ENCODE measurements around the gene HPCA. TPM values are rescaled to one million over a fixed set of nuclear protein-coding genes. Genes with fewer than 3 reads are reported as not detected.

Gene HPCA
- total RNA-seq, 2 donors from 2014 or later: 1.6 to 3.0 TPM

- Histone ChIP-seq H3K27ac (no peak overlapping the region), H3K4me1 (no peaks in the 10 kb centered on the region), H3K9me3 (no peaks in the 10 kb centered on the region), H3K4me3 (no peak overlapping the region), H3K9ac (ENCODE audit: low read depth in 2 of 2, low read length in 2 of 2) (no peak overlapping the region), H3K36me3 (no peaks in the 10 kb centered on the region), H3K27me3 (no peaks in the 10 kb centered on the region)
- TF ChIP-seq, protein P1, sequence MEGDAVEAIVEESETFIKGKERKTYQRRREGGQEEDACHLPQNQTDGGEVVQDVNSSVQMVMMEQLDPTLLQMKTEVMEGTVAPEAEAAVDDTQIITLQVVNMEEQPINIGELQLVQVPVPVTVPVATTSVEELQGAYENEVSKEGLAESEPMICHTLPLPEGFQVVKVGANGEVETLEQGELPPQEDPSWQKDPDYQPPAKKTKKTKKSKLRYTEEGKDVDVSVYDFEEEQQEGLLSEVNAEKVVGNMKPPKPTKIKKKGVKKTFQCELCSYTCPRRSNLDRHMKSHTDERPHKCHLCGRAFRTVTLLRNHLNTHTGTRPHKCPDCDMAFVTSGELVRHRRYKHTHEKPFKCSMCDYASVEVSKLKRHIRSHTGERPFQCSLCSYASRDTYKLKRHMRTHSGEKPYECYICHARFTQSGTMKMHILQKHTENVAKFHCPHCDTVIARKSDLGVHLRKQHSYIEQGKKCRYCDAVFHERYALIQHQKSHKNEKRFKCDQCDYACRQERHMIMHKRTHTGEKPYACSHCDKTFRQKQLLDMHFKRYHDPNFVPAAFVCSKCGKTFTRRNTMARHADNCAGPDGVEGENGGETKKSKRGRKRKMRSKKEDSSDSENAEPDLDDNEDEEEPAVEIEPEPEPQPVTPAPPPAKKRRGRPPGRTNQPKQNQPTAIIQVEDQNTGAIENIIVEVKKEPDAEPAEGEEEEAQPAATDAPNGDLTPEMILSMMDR (IDR thresholded peaks at IDR 0.05): no peak
- DNase-seq: no peak
- intact Hi-C loops (cut with DNase I): loop anchor here (10.0 kb wide), 1 partner anchor 155 kb away; the partner anchor contains the start of gene SYNC
Observed at GRCh38 chr1:32859915-32860314, 26.4 kb upstream of the HPCA start.

DNA sequence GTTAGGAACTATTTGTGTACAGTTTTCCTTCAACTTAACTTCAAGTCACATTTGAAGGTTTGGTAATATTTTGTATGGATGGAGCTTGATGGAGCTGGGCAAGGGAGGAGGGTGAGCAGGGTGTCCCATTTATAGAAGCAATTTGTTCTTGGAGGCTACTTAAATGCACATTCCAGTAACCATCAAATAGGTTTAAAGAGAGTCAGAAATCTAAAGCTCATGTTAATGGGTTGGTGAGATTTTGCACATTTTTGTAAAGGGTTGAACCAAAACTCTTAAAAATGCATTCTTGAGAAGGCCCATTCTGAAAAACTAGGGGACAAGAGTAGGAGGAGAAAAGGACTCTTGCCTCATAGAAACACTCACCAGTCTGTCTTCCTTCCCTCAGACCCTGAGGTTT, 25.7 kb upstream of the HPCA start:
- H3K36me3 ChIP-seq: no peaks in the 10 kb centered on the region
- DNase-seq: no peak
- intact Hi-C loops (cut with DNase I): loop anchor here (10.0 kb wide), 1 partner anchor 156 kb away; the partner anchor contains the start of gene SYNC

GRCh38 chr1:32861904-32862695, 24.2 kb upstream of the HPCA start:
- Histone ChIP-seq H3K27me3 (no peaks in the 10 kb centered on the region), H3K4me1 (no peaks in the 10 kb centered on the region), H3K4me3 (no peak overlapping the region), H3K9ac (ENCODE audit: low read depth in 2 of 2, low read length in 2 of 2) (no peak overlapping the region), H3K27ac (no peak overlapping the region), H3K36me3 (no peaks in the 10 kb centered on the region), H3K9me3 (no peaks in the 10 kb centered on the region)
- intact Hi-C loops (cut with DNase I): loop anchor here (10.0 kb wide), 1 partner anchor 157 kb away; the partner anchor contains the start of gene SYNC
- no peak for DNase-seq
- TF ChIP-seq, protein P1 (IDR thresholded peaks at IDR 0.05): no peak

More for the DNA sequence above, 25.7 kb upstream of the HPCA start:
- TF ChIP-seq, protein P1 (IDR thresholded peaks at IDR 0.05): no peak
- H3K9ac ChIP-seq (ENCODE audit: low read depth in 2 of 2, low read length in 2 of 2): no peak overlapping the region
- no peaks in the 10 kb centered on the region for H3K9me3 ChIP-seq
- no peak overlapping the region for H3K4me3 ChIP-seq
- H3K27ac ChIP-seq: no peak overlapping the region
- H3K27me3 ChIP-seq: no peaks in the 10 kb centered on the region
- no peaks in the 10 kb centered on the region for H3K4me1 ChIP-seq

- Histone ChIP-seq H3K4me1 (no peaks in the 10 kb centered on the region), H3K9me3 (no peaks in the 10 kb centered on the region), H3K36me3 (no peaks in the 10 kb centered on the region), H3K4me3 (no peak overlapping the region), H3K27me3 (no peaks in the 10 kb centered on the region), H3K27ac (no peak overlapping the region), H3K9ac (ENCODE audit: low read depth in 2 of 2, low read length in 2 of 2) (no peak overlapping the region)
- TF ChIP-seq, protein P1 (IDR thresholded peaks at IDR 0.05): no peak
- DNase-seq: no peak
- intact Hi-C loops (cut with DNase I): loop anchor here (10.0 kb wide), 1 partner anchor 159 kb away; the partner anchor contains the start of gene SYNC
Observed at GRCh38 chr1:32863218-32863880, 22.9 kb upstream of the HPCA start.

GRCh38 chr1:32863881-32864245, 22.4 kb upstream of the HPCA start:
- H3K36me3 ChIP-seq: no peaks in the 10 kb centered on the region
- no peak overlapping the region for H3K9ac ChIP-seq (ENCODE audit: low read depth in 2 of 2, low read length in 2 of 2)
- H3K4me3 ChIP-seq: no peak overlapping the region
- intact Hi-C loops (cut with DNase I): loop anchor here (10.0 kb wide), 1 partner anchor 159 kb away; the partner anchor contains the start of gene SYNC
- H3K27ac ChIP-seq: no peak overlapping the region
- DNase-seq: no peak
- TF ChIP-seq, protein P1 (IDR thresholded peaks at IDR 0.05): no peak
- no peaks in the 10 kb centered on the region for H3K9me3 ChIP-seq
- H3K4me1 ChIP-seq: no peaks in the 10 kb centered on the region
- H3K27me3 ChIP-seq: no peaks in the 10 kb centered on the region

All from colonic mucosa (tissue), 4 donors.